Stimulated activated naive B cell treated with anti-CD40 and anti-IgM and Interleukin-4, amounts not matched to agents 10 μg/mL and 1 μg/mL and 100 μg/mL, for 72 hours (primary cell): ENCODE data around the gene SLC25A28.

ENCODE experiments used
- ATAC-seq, 2 donors: fragments of 150-1000 bp; cut with Tn5 transposase; replicated peaks; 2 replicates each; pipeline ENCODE4 v1.10.0; 2021; ENCODE audit warnings: moderate library complexity in 1 of 2
- DNase-seq: peaks from one replicate; pipeline ENCODE4 v3.0.0; 2021
- H3K27ac Mint-ChIP-seq: one replicate; pipeline ENCODE4 v1.8.0; 2022; ENCODE audit warnings: mild to moderate bottlenecking, mixed read lengths
- H3K27me3 Mint-ChIP-seq, 2 donors: one replicate each; pipeline ENCODE4 v1.8.0; 2022; ENCODE audit warnings: mixed read lengths in 2 of 2
- H3K36me3 Mint-ChIP-seq, 2 donors: one replicate each; pipeline ENCODE4 v1.8.0; 2022; ENCODE audit warnings: mixed read lengths in 2 of 2, mild to moderate bottlenecking in 1 of 2
- H3K4me1 Mint-ChIP-seq, 2 donors: one replicate each; pipeline ENCODE4 v1.8.0; 2022; ENCODE audit warnings: mixed read lengths in 2 of 2, mild to moderate bottlenecking in 1 of 2
- H3K4me3 Mint-ChIP-seq, 2 donors: one replicate each; pipeline ENCODE4 v1.8.0; 2022; ENCODE audit warnings: mild to moderate bottlenecking in 2 of 2, mixed read lengths in 2 of 2, moderate library complexity in 1 of 2
- H3K9me3 Mint-ChIP-seq, 2 donors: one replicate each; pipeline ENCODE4 v1.8.0; 2022; ENCODE audit warnings: mixed read lengths in 2 of 2, mild to moderate bottlenecking in 1 of 2

SLC25A28 gene, protein sequence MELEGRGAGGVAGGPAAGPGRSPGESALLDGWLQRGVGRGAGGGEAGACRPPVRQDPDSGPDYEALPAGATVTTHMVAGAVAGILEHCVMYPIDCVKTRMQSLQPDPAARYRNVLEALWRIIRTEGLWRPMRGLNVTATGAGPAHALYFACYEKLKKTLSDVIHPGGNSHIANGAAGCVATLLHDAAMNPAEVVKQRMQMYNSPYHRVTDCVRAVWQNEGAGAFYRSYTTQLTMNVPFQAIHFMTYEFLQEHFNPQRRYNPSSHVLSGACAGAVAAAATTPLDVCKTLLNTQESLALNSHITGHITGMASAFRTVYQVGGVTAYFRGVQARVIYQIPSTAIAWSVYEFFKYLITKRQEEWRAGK

DNA sequence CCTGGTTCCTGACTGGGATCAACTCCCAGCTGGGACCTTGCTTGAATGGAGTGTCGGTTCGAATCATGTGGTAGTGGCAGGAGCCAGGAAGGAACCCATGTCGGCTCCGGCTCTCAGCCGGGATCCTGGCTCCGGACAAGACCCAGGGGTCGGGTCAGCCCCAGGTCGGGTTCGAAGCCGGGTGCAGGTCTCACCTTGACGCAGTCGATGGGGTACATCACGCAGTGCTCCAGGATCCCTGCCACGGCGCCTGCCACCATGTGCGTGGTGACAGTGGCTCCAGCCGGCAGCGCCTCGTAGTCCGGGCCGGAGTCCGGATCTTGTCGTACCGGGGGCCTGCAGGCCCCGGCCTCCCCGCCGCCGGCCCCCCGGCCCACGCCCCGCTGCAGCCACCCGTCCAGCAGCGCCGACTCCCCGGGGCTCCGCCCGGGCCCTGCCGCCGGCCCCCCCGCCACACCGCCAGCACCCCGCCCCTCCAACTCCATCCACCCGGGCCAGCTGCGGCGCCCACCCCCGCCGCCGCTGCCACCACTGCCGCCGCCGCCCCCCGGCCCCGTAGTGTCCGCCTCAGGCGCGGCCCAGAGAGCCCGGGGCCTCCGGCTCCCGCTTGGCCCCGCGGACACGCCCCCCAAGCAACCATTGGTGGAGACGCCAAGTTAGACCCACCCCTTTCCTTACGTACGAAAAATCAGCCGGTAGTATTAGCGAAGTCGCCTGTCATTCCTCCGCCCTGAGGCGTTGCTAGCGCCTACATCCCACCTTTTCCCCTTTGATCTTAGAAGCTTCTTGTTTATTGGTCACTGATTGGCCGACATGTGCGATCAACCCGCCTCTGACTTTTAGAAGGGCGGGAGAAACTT, at the start of gene SLC25A28:
Gene SLC25A28, minus strand, starts transcription at position 589 of the 860 bp plus-strand sequence. Its CDS starts 104 bp downstream, at position 485.
- peaks cover 28 to 33% of the 10 kb centered on the region in 2 donors for H3K4me1 Mint-ChIP-seq
- H3K27ac Mint-ChIP-seq = peak within 1 kb of the TSS; percentile 98
- H3K27me3 Mint-ChIP-seq = no peaks in the 10 kb centered on the region
- peak; percentile 79 to 83 for ATAC-seq
- H3K36me3 Mint-ChIP-seq = peaks cover 0 to 4% of the 10 kb centered on the region in 2 donors
- no peaks in the 10 kb centered on the region for H3K9me3 Mint-ChIP-seq
- peak within 1 kb of the TSS; percentile 88 to 95 for H3K4me3 Mint-ChIP-seq
- DNase-seq = peak; percentile 37

DNA sequence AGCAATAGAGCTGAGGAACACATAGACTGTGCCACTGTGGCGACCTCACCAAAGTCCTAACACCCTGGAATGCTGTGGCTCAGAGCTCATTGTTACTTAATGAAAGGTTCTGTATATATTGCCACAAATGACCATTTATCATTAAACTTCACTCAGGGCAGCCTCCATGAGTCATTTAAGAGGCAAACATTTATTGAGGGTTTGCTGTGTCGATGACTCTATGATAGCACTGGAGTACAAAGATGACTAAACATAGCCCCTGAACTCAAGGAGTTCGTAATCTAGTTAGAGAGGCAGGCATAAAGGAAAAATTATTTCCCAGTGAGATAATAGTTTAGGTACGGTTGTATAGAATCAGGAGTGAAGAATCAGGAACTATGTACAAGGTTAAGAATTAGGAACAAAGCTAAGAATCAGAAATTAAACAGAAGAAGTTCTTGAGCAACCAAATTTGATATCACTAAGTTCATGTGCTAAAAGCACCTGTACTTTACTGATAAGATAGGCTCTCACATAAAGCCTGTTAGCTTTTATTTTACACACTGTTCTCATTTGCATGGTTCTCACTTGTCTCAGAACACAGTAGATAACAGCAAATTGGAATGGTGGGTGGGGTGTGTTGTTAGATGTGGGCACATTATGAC, 47.0 kb upstream of the SLC25A28 start:
- Mint-ChIP-seq H3K27me3 (no peaks in the 10 kb centered on the region), H3K36me3 (peaks cover 8 to 27% of the 10 kb centered on the region in 2 donors), H3K27ac (no peak overlapping the region), H3K4me1 (no peaks in the 10 kb centered on the region), H3K4me3 (no peak overlapping the region), H3K9me3 (no peaks in the 10 kb centered on the region)
- ATAC-seq = no peak
- DNase-seq = no peak

- ATAC-seq (no peak), DNase-seq (no peak)
- Mint-ChIP-seq H3K36me3 (peaks cover 9 to 32% of the 10 kb centered on the region in 2 donors), H3K4me3 (no peak overlapping the region), H3K4me1 (peaks cover 0 to under 1% of the 10 kb centered on the region in 2 donors), H3K27me3 (no peaks in the 10 kb centered on the region), H3K9me3 (no peaks in the 10 kb centered on the region), H3K27ac (no peak overlapping the region)
Measured at GRCh38 chr10:99665304-99665703, 45.1 kb upstream of the SLC25A28 start.

DNA sequence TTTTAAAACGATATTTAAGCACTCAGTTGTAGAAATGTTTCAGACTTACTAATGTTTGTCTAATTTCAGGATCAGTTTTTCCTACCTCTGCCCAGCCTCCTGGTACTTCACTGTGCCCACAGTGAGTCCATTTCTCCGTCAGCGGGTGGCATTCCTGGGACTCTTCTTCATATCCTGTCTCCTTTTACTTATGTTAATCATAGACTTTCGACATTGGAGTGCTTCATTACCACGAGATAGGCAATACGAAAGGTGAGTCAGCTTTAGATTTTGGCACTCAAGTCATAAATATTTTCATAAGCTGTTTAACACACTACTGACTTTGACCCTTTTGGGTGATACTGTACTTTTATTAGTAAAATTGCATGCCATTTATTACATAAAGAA, 41.1 kb upstream of the SLC25A28 start:
- Mint-ChIP-seq H3K27ac (no peak overlapping the region), H3K9me3 (no peaks in the 10 kb centered on the region), H3K27me3 (peaks cover 7 to 8% of the 10 kb centered on the region in 2 donors), H3K36me3 (peaks cover 7 to 24% of the 10 kb centered on the region in 2 donors), H3K4me1 (peaks cover 19 to 29% of the 10 kb centered on the region in 2 donors), H3K4me3 (no peak overlapping the region)
- no peak for ATAC-seq
- DNase-seq = no peak

GRCh38 chr10:99660662-99661376, 40.6 kb upstream of the SLC25A28 start:
- Mint-ChIP-seq H3K9me3 (no peaks in the 10 kb centered on the region), H3K27ac (no peak overlapping the region), H3K4me3 (no peak overlapping the region), H3K36me3 (peaks cover 6 to 18% of the 10 kb centered on the region in 2 donors), H3K27me3 (peaks cover 12 to 13% of the 10 kb centered on the region in 2 donors), H3K4me1 (peaks cover 19 to 29% of the 10 kb centered on the region in 2 donors)
- DNase-seq = no peak
- no peak for ATAC-seq

GRCh38 chr10:99659868-99660366, 39.7 kb upstream of the SLC25A28 start:
- Mint-ChIP-seq H3K4me3 (peak overlapping the region; percentile 84 to 95), H3K36me3 (peaks cover 4 to 10% of the 10 kb centered on the region in 2 donors), H3K27me3 (peaks cover 13 to 18% of the 10 kb centered on the region in 2 donors), H3K4me1 (peaks cover 19 to 29% of the 10 kb centered on the region in 2 donors), H3K9me3 (no peaks in the 10 kb centered on the region), H3K27ac (peak overlapping the region; percentile 85)
- ATAC-seq = no peak
- no peak for DNase-seq

DNA sequence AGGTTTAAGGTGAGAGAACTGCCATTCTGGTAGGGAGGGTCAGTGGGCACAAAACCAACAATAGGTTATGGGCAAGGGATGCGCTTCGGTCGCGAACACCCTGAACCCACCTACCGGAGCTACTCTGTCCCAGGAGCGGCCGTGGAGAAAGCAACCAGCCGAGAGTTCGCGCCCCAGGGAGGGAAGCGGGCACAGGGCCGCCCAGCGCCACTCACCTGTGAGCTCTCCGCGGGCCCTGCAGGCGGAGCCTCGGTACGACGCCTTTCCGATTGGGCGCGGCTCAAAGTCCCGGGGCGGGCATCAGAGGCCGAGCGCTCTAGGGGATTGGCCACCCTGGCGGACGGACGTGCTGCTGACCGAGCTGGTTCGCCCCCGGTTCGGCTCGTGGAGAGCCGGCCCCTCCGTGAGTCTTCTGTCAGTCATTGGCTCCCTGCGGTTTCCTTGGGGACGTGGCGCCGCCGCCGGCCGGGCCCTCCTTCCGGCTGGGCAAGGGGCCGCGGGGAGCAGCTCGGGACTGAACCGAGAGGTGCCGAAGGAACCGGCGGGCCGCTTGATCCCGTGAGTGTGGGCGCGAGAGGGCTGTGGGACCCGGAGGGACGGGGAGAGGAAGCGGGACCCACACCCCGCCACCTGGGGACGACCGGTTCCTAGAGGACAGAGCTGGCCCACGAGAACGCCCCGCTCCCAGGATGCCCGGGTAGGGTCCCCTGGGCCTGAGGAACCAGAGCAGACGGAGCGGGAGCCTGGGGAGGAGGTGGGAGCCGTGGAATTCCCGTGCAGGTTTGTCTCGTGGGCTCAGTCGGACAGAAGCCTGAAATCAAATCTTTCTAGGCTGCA, 39.0 kb upstream of the SLC25A28 start, which contains the start of gene ENTPD7:
Gene ENTPD7, plus strand, starts transcription at position 479 of the 837 bp plus-strand sequence. CDS start 448 bp downstream, outside the sequence.
- Mint-ChIP-seq H3K27ac (peak within 1 kb of the TSS; percentile 97), H3K36me3 (peaks cover 4 to 10% of the 10 kb centered on the region in 2 donors), H3K4me1 (peaks cover 19 to 29% of the 10 kb centered on the region in 2 donors), H3K4me3 (peak within 1 kb of the TSS; percentile 84 to 95), H3K27me3 (peaks cover 13 to 18% of the 10 kb centered on the region in 2 donors), H3K9me3 (no peaks in the 10 kb centered on the region)
- DNase-seq (peak; percentile 93), ATAC-seq (peak; percentile 98 to 99)

GRCh38 chr10:99658622-99659030, 38.4 kb upstream of the SLC25A28 start:
- Mint-ChIP-seq H3K4me3 (peak overlapping the region; percentile 84 to 95), H3K27me3 (peaks cover 13 to 20% of the 10 kb centered on the region in 2 donors), H3K4me1 (peaks cover 19 to 29% of the 10 kb centered on the region in 2 donors), H3K27ac (peak overlapping the region; percentile 97), H3K36me3 (peaks cover 4 to 8% of the 10 kb centered on the region in 2 donors), H3K9me3 (no peaks in the 10 kb centered on the region)
- ATAC-seq (peak; percentile 28 to 34), DNase-seq (peak; percentile 40)

GRCh38 chr10:99656199-99657064, 36.2 kb upstream of the SLC25A28 start:
- H3K4me1 Mint-ChIP-seq = peaks cover 19 to 29% of the 10 kb centered on the region in 2 donors

DNA sequence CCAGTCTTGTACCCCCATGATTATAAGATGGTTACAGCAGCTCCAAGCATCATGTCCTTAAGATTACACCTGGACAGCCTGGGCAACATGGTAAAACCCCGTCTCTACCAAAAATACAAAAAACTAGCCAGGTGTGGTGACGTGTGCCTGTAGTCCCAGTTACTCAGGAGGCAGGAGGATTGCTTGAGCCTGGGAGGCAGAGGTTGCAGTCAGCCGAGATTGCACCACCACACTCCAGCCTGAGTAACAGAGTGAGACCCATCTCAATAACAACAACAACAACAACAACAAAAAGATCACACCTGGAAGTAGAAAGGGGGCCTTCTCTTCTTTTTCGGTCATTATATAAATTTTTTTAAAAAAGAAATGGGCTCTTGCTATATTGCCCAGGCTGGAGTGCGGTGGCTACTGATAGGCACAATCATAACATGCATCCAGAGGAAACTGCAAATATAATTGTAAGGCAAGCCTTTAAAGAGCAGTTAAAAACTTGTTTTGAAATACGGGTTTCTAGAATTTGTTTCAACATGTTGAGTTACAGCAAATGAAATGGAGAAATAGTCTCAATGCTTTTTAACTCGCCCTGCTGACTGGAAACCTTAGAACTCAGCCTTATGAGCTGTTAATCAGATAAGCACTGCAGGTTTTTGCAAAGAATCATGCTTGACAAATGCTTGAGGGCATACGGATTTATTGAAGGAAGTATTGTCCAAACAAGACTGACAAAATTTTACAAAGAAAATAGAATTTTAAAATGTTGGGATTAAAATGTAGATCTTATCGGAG, 34.3 kb upstream of the SLC25A28 start:
- peaks cover 26 to 39% of the 10 kb centered on the region in 2 donors for H3K27me3 Mint-ChIP-seq

More at GRCh38 chr10:99656199-99657064, 36.2 kb upstream of the SLC25A28 start:
- Mint-ChIP-seq H3K36me3 (no peaks in the 10 kb centered on the region), H3K27me3 (peaks cover 13 to 29% of the 10 kb centered on the region in 2 donors), H3K9me3 (no peaks in the 10 kb centered on the region), H3K4me3 (no peak overlapping the region), H3K27ac (no peak overlapping the region)
- DNase-seq = no peak
- no peak for ATAC-seq

DNA sequence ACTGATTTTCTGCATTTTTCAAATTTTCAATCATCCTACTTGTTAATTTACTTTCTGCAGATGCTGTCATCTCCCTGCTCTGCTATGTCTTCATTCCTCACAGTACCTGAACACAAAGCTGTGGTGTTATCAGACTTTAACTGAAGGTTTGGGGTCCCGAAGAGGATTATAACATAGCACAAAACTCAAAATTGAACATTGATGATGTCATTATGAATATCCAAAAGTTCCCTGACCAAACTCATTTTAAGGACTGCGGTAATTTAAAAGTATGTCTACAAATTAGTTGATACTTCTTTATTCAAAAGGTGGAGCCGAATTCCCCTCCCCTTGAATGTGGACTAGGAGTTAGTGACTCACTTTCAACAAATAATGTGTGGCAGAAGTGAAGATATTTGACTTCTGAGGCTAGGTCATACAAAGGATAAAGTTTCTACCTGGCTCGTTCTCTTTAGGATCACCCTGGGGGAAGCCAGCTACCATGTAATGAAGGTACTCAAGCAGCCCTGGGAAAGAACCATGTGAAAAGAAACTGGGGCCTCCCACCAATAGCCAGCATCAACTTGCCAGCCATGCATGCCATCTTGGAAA, 32.7 kb upstream of the SLC25A28 start:
- DNase-seq = no peak
- Mint-ChIP-seq H3K9me3 (no peaks in the 10 kb centered on the region), H3K27me3 (peaks cover 34 to 49% of the 10 kb centered on the region in 2 donors), H3K4me1 (peaks cover 5 to 7% of the 10 kb centered on the region in 2 donors), H3K4me3 (no peak overlapping the region), H3K36me3 (no peaks in the 10 kb centered on the region), H3K27ac (no peak overlapping the region)
- no peak for ATAC-seq

More for the DNA sequence above, 34.3 kb upstream of the SLC25A28 start:
- no peak for DNase-seq
- no peak overlapping the region for H3K4me3 Mint-ChIP-seq
- H3K9me3 Mint-ChIP-seq = no peaks in the 10 kb centered on the region
- peaks cover 15 to 22% of the 10 kb centered on the region in 2 donors for H3K4me1 Mint-ChIP-seq
- H3K36me3 Mint-ChIP-seq = no peaks in the 10 kb centered on the region
- no peak for ATAC-seq
- no peak overlapping the region for H3K27ac Mint-ChIP-seq
